Stimulated activated memory B cell treated with anti-CD40 and anti-IgM and Interleukin-4, amounts not matched to agents 10 μg/mL and 1 μg/mL and 100 μg/mL, for 72 hours (primary cell): ENCODE measurements around the gene ZMYND19.
"Not testable (repeated sequence)": the region's sequence is repeated elsewhere in the genome, so short reads cannot be mapped to it uniquely, and the experiment has no call there.

Experiments
- ATAC-seq: fragments of 150-1000 bp; cut with Tn5 transposase; 2 replicates; pipeline ENCODE4 v1.10.0; 2021
- H3K27ac Mint-ChIP-seq: one replicate; pipeline ENCODE4 v1.8.0; 2022; ENCODE audit warnings: mild to moderate bottlenecking, mixed read lengths
- H3K27me3 Mint-ChIP-seq: one replicate; pipeline ENCODE4 v1.8.0; 2022; ENCODE audit warnings: mixed read lengths
- H3K36me3 Mint-ChIP-seq: one replicate; pipeline ENCODE4 v1.8.0; 2022; ENCODE audit warnings: mixed read lengths
- H3K4me1 Mint-ChIP-seq: one replicate; pipeline ENCODE4 v1.8.0; 2022; ENCODE audit warnings: mixed read lengths
- H3K4me3 Mint-ChIP-seq: one replicate; pipeline ENCODE4 v1.8.0; 2022; ENCODE audit warnings: mild to moderate bottlenecking, moderate library complexity, mixed read lengths
- H3K9me3 Mint-ChIP-seq: one replicate; pipeline ENCODE4 v1.8.0; 2022; ENCODE audit warnings: mixed read lengths

ZMYND19 gene

DNA sequence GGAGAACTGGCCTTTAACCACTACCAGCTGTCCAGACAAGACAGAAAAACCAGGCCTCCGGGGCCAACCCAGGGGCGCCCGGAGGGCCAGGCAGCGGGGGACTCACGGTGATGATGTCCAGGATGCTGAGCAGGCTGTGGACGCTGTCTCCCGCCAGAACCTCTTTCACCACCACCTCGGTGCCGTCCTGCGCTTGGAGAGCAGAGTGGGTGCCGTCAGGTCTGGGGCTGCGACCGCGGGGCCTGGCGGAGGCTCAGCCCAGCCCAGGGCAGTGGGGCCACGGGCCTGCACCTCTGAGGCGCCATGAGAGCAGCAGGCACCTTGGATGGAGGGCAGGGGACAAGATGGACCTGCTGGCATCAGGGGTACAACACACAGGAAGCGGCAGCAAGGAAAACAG is 49.8 kb downstream of the ZMYND19 start:
- Mint-ChIP-seq H3K27ac (no peak overlapping the region), H3K4me3 (no peak overlapping the region), H3K4me1 (peaks cover 13% of the 10 kb centered on the region), H3K9me3 (peaks cover 5% of the 10 kb centered on the region), H3K36me3 (peaks cover 9% of the 10 kb centered on the region), H3K27me3 (no peaks in the 10 kb centered on the region)
- no peak for ATAC-seq

DNA sequence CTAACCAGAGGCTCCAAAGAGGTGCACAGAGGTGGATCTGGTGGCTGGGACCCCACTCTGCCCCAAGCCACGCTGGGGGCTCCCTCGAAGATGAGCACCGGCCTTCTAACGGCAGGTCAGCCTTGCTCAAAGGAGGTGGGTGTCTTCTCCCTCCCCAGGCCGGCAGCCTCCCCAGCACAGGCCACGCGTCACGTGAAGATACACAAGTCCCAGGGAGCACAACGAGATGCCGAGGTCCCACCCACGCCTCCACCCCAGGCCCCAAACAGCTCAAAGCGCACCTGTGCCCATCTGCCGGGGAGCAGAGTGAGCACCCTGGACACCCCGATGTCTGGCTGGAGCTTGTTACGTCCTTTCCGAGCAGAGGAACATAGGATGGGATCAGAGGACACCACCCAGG is 52.3 kb downstream of the ZMYND19 start:
- ATAC-seq = no peak
- H3K4me3 Mint-ChIP-seq = no peak overlapping the region
- H3K9me3 Mint-ChIP-seq = peaks cover 5% of the 10 kb centered on the region
- no peak overlapping the region for H3K27ac Mint-ChIP-seq
- peaks cover 25% of the 10 kb centered on the region for H3K4me1 Mint-ChIP-seq
- H3K36me3 Mint-ChIP-seq = peaks cover 11% of the 10 kb centered on the region
- no peaks in the 10 kb centered on the region for H3K27me3 Mint-ChIP-seq

DNA sequence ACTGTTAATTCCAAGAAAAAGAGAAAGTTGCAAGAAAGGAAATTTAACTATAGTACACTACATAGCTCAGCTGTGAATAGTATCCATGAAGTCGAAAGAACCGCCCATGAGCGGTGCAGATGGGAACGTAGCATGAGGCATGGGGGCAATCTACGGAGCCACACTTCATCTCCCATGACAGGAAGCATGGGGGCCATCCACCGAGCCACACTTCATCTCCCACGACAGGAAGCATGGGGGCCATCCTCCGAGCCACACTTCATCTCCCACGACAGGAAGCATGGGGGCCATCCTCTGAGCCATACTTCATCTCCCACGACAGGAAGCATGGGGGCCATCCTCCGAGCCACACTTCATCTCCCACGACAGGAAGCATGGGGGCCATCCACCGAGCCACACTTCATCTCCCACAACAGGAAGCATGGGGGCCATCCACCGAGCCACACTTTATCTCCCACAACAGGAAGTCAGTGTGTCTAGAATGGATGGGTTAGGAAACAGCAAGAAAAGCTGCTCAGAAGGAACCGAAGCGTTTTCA is 53.6 kb downstream of the ZMYND19 start:
- not testable (repeated sequence) for H3K36me3 Mint-ChIP-seq, H3K9me3 Mint-ChIP-seq, ATAC-seq, H3K4me3 Mint-ChIP-seq, H3K27me3 Mint-ChIP-seq
- Mint-ChIP-seq H3K27ac (peak overlapping the region; percentile 18), H3K4me1 (peaks cover 25% of the 10 kb centered on the region)

DNA sequence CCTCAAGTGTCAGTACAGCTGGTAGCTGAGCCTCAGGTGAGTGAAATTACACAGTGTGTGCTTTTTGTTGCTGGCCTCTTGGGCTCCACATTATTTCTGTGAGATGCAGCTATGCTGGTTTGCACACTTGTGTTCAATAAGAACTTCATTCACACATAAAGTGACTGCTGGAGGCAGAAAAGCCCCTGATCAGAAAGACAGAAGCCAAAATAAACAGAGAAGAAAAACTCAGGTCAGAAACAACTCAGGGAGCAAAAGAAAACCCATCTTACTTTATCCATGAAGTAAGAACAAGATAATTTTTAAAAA is 55.2 kb downstream of the ZMYND19 start:
- Mint-ChIP-seq H3K27ac (peak overlapping the region; percentile 73), H3K36me3 (peaks cover 6% of the 10 kb centered on the region), H3K9me3 (peaks cover 5% of the 10 kb centered on the region), H3K4me1 (peaks cover 25% of the 10 kb centered on the region), H3K27me3 (no peaks in the 10 kb centered on the region), H3K4me3 (no peak overlapping the region)
- no peak for ATAC-seq

DNA sequence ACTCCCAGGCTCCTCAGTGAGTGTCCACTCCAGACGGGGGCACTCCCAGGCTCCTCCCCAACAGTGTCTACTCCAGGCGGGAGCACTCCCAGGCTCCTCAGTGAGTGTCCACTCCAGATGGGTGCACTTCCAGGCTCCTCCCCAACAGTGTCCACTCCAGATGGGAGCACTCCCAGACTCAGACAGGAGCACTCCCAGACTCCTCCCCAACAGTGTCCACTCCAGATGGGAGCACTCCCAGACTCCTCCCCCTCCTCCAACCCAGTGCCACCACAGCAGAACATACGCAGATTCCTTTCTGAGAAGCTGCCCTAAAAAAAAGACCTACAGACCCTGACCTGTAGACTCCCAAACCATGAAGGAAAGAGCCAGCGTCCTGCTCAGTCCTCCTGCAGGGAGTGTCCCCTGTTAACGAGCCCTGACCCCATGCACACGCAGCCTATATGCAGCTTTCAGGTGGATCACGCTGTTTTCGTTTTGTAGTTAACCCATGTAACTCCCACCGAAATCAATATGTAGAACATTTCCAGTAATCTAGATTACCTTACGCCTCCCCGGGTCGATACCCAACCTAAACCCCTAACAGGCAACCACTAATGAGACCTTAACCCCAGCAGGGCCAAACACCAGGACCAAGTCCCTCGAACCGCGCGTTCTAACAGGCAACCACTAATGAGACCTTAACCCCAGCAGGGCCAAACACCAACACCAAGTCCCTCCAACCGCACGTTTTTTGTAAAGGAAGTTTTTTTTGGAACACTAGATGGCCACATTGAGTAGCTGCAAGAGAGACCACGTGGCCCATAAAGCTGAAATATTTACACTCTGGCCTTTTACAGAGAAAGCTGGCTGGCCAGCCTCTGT is 55.8 kb downstream of the ZMYND19 start:
- H3K4me1 Mint-ChIP-seq = peaks cover 25% of the 10 kb centered on the region
- peaks cover 5% of the 10 kb centered on the region for H3K9me3 Mint-ChIP-seq
- H3K27me3 Mint-ChIP-seq = no peaks in the 10 kb centered on the region
- peaks cover 6% of the 10 kb centered on the region for H3K36me3 Mint-ChIP-seq
- peak; percentile 65 for ATAC-seq
- peak overlapping the region; percentile 73 for H3K27ac Mint-ChIP-seq
- peak overlapping the region; percentile 13 for H3K4me3 Mint-ChIP-seq

DNA sequence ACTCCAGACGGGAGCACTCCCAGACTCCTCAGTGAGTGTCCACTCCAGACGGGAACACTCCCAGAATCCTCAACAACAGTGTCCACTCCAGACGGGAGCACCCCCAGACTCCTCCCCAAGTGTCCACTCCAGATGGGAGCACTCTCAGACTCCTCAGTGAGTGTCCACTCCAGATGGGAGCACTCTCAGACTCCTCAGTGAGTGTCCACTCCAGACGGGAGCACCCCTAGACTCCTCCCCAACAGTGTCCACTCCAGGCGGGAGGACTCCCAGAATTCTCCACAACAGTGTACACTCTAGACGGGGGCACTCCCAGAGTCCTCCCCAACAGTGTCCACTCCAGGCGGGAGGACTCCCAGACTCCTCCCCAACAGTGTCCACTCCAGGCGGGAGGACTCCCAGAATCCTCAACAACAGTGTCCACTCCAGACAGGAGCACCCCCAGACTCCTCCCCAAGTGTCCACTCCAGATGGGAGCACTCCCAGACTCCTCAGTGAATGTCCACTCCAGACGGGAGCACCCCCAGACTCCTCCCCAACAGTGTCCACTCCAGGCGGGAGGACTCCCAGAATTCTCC is 57.3 kb downstream of the ZMYND19 start:
- ATAC-seq, H3K9me3 Mint-ChIP-seq, H3K36me3 Mint-ChIP-seq, H3K27ac Mint-ChIP-seq, H3K4me3 Mint-ChIP-seq, H3K27me3 Mint-ChIP-seq: not testable (repeated sequence)
- H3K4me1 Mint-ChIP-seq = peaks cover 25% of the 10 kb centered on the region
